OCI-M1 (cell line): ENCODE data around the gene MED9.
"Not testable (repeated sequence)": the region's sequence is repeated elsewhere in the genome, so short reads cannot be mapped to it uniquely, and the experiment has no call there.

Experiments used
- DNase-seq: peaks from one replicate; lab custom pipeline; 2025; lab: John Stamatoyannopoulos, UW

The MED9 gene

GRCh38 chr17:17455173-17455572 is 21.6 kb upstream of the MED9 start:
- DNase-seq: no peak

DNA sequence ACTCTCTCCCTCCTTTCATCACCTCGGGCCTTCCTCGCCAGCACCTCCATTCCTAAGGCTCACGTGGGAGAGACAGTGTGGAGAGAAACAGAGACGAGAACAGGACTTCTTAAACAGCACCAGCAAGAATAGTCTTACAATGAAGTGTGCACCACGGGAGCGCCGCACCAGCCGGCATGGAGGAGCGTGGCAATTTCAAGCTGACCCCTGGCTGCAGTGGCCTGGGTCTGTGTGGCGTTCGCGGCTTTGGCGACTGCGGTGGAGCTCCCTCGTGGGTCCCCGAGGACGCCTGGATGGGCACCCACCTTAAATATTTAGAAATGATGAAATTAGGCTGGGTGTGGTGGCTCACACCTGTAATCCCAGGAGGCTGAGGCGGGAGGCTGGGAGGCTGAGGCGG is 20.5 kb upstream of the MED9 start:
- DNase-seq: no peak

- no peak for DNase-seq
Observed at GRCh38 chr17:17457680-17458079, 19.1 kb upstream of the MED9 start.

- DNase-seq: no peak
Observed at GRCh38 chr17:17460038-17460437, 16.8 kb upstream of the MED9 start.

DNA sequence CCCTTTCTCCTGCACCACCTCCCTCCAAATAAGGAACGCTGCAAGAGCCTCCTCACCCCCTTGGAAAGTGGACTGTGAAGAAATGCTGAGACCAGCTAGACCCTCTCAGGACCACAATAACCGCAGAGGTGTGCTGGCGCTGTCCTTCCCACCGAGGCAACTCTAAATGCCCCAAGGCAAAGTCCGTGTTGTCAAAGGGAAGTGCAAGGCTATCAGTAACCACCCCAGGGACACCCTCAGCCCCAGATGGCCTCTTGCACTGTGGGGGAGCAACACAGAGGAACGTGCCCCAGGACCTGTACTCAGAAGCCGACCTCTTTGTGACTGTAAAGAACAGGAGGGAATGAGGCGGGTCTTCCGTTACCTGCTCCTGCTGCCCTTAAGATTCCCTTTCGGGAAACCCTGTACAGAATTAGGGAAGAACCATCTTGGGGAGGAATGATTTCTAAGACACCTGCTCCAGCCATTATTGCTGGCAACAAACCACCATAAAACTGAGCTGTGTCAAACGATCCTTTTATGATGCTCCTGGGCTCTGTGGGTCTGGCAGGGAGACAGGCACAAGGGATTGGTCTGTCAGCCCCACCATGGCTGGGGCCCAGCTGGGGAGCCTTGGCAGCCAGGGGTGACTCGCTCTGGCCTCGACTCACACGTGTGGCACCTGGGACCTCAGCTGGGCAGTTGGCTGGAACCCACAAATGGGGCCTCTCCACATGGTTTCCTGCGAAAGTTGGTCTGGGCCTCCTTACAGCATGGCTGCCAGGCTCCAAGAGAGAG is 14.6 kb upstream of the MED9 start:
- no peak for DNase-seq

DNA sequence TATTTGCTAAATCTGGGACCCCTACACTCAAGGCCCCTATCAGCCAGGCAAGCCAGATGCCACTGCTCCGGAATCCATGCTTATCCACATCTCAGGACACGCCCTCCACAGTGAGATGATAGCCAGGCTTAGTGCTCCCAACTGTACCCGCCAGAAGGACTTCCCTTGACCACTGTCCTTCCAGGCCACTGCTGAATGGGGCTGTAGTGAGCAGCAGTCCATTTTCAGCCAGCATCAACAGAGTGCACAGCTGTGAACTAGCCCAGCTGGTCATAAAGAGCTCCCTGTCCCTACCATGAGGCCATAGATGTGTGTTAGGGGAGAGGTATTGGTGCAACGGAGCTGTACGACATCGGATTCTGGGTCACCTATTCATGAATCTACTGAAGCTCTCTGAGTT is 13.0 kb upstream of the MED9 start:
- no peak for DNase-seq

DNA sequence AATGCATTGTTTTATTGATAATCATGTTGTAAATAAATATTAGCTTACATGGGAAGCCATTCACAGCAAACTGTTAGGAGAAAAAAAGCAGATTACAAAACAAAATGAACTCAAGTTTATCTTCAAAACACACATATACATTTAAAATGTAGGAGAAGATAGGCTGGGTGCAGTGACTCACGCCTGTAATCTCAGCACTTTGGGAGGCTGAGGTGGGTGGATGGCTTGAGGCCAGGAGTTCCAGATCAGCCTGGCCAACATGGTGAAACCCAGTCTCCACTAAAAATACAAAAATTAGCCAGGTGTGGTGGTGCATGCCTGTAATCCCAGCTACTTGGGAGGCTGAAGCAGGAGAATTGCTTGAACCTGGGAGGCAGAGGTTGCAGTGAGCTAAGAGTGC is 10.9 kb upstream of the MED9 start:
- not testable (repeated sequence) for DNase-seq

GRCh38 chr17:17466511-17466910 is 10.3 kb upstream of the MED9 start:
- DNase-seq: no peak

DNA sequence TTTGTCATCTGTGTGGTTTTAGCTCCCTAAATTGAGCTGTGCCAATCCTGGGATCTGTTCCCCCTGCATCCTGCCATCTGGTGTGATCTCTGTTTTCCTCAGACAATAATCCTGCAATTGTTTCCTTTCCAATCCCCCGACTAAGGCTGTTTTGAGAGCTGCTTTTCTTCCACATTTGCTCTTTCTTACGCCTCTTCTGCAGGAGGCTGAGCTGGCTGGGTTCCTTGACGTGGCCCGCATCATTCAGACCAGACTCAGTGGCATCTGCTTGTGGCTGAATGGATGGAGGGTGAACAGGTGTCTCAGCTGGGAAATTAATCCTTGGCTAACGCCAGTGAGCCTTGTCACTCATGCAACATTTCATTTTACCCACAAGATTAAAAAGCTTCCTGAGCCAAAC is 9.8 kb upstream of the MED9 start:
- DNase-seq: no peak

- no peak for DNase-seq
Observed at GRCh38 chr17:17467720-17468119, 9.1 kb upstream of the MED9 start.

DNA sequence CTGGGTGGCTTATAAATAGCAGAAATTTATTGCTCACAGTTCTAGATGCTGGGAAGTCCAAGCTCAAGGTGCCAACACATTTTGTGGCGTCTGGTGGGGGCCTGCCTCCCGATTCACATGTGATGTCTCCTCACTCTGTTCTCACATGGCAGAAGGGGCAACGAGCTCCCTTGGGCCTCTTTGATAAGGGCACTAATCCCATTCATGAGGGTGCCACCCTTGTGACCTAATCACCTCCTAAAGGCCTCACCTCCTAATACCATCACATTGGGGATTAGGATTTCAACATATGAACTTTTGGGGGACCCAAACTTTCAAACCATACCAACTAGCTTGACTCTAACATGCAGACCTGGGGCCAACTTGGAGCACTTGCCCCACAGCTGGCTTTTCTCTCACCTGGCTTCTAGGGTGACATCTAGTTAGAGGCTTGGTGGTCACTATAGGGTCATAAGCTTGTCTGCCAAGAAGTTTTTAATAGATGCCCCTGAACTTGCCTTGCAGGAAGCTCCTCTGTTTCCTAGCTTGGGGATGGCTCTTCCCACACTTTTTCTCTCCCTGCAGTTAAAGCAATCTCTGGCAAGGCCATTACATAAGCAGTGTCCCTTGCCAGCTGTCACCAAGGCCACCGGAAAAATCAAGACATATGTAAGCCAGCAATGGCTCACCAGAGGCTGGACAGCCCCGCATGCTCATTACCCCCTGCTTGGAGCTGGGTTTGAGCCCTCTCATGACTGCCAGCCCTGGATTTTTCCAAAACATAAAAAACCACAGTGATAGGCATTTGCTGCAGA is 8.4 kb upstream of the MED9 start:
- DNase-seq: no peak

DNA sequence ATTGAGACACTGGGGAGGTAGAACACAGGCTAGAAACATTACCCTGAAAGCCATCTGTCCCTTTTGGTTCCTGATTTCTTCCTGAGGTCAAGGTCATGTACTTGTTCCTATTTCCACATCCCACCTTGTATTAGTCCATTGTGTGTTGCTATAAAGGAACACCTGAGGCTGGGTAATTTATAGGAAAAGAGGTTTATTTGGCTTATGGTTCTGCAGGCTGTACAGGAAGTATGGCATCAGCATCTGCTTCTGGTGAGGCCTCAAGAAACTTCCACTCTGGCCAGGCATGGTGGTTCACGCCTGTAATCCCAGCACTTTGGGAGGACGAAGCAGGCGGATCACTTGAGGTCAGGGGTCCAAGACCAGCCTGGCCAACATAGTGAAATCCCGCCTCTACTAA is 7.4 kb upstream of the MED9 start:
- DNase-seq: no peak

DNA sequence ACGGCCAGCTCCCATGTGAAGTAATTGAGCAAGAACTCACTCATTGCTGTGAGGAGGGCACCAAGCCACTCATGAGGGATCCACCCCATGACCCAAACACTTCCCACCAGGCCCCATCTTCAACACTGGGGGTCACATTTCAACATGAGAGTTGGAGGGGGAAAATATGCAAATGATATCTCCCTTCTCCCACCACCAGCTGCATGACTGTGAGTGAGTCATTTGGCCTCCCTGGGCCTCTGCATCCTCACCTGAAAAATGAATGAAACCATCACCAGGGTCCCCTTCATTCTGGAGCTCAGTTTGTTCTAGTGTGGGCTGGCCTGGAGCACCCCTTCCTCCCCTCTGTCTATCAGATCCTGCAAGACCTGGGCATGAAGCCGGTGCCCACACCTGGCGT is 6.8 kb upstream of the MED9 start:
- no peak for DNase-seq

DNA sequence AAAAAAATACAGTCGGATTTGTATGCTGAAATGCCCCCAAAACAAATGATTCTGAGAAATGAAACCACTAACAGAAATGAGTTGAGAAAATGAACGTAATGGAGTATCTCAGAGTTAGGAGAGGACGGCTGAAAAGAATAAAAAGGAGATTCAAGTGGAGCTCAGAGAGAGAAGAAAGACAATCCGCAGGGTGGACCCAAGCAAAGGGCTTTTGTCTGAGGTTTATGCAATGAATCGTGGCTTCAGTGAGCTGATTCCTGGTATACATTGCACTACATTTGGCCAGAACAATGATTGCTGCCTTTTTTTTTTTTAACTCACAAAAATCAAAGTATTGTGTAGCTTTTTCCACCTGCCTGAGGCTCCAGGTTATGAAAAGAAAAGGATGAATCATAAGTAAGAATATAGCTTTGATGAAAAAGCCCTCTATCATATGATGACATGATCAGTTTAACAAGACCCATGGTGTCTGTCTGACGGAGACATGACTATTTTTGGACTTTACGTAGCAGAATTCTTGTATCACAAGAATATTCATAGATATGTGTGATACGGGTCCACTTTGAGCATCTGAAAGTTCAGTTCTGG is 4.4 kb upstream of the MED9 start:
- DNase-seq: no peak

GRCh38 chr17:17474341-17474740 is 2.5 kb upstream of the MED9 start:
- DNase-seq: no peak

DNA sequence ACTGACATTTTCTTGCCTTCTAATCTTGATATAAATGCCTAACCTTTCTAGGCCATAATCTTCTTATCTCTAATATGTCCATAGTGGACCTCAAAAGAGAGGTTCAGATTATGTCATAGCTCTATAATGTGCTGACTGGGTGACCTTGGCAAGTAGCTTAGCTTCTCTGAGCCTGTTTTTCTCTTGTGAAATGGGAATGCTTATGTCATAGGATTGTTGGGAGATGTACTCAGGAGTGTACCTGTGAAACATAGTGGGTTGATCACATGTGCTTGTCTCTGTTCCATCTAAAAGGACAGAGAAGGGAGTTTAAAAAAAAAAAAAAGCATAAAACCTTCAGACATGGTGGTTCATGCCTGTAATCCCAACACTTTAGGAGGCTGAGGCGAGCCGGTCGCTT is 2.4 kb downstream of the MED9 start:
- no peak for DNase-seq

- DNase-seq: no peak
Observed at GRCh38 chr17:17480593-17481148, 3.9 kb downstream of the MED9 start.

GRCh38 chr17:17481860-17482259 is 5.1 kb downstream of the MED9 start:
- no peak for DNase-seq

- DNase-seq: no peak
Observed at GRCh38 chr17:17484451-17484899, 7.7 kb downstream of the MED9 start.

GRCh38 chr17:17485420-17485819 is 8.6 kb downstream of the MED9 start:
- DNase-seq: no peak

- DNase-seq: not testable (repeated sequence)
Observed at GRCh38 chr17:17486416-17486815, 9.6 kb downstream of the MED9 start.

- DNase-seq: no peak
Observed at GRCh38 chr17:17487998-17488397, 11.2 kb downstream of the MED9 start.

DNA sequence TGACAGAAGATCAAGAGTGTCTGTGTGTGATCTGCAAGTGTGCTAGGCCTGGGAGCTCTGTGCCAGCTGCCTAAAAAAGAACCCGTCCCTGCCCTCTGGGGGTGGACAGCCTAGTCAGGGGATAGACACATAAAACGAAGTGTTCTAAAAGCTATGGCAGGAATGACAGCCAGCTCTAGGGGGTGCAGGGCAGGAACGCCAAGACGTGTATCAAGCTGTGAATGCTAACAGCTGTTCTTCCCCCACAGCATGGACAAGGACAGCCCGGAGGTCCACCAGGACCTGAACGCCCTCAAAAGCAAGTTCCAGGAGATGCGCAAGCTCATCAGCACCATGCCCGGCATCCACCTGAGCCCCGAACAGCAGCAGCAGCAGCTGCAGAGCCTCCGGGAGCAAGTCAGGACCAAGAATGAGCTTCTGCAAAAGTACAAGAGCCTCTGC is 14.3 kb downstream of the MED9 start:
- DNase-seq: no peak
